ENCODE results near the gene IFRD1. TPM values are rescaled to one million over a fixed set of nuclear protein-coding genes. Genes with fewer than 3 reads are reported as not detected.

The IFRD1 gene
- total and polyA plus RNA-seq, 10 donors = 22.9 to 111 (median 45.5) TPM

GRCh38 chr7:112504093-112504695 is 53.9 kb downstream of the IFRD1 start:
- Histone ChIP-seq H3K4me1 (no peaks in the 10 kb centered on the region), H3K36me3 (no peaks in the 10 kb centered on the region), H3K27me3 (replicated peaks in 1 of 7) (no peaks in the 10 kb centered on the region), H3K27ac (no peak overlapping the region), H3K4me3 (no peak overlapping the region), H3K9me3 (no peaks in the 10 kb centered on the region)
- no peak for DNase-seq
- WGBS, 5 donors = 85 to 89% (median 86%) methylated on average over 5 of the region's 5 CpGs
- TF ChIP-seq POLR2A (IDR thresholded peaks at IDR 0.05) (no peak), CTCF (IDR thresholded peaks at IDR 0.05 in 8 of 11, conservative IDR thresholded peaks at IDR 0.05 in 3 of 11) (no peak), POLR2AphosphoS5 (IDR thresholded peaks at IDR 0.05) (no peak)
- intact Hi-C loops (cut with DNase I; ENCODE audit: low total_unique reads) = no loop called here

- DNase-seq = no peak
- H3K27me3 ChIP-seq (replicated peaks in 1 of 7) = no peaks in the 10 kb centered on the region
- H3K4me1 ChIP-seq = no peaks in the 10 kb centered on the region
- H3K9me3 ChIP-seq = no peaks in the 10 kb centered on the region
- no peaks in the 10 kb centered on the region for H3K36me3 ChIP-seq
- no peak overlapping the region for H3K4me3 ChIP-seq
- no peak for TF ChIP-seq POLR2AphosphoS5 (IDR thresholded peaks at IDR 0.05)
- no peak for TF ChIP-seq CTCF (IDR thresholded peaks at IDR 0.05 in 8 of 11, conservative IDR thresholded peaks at IDR 0.05 in 3 of 11)
- no peak for TF ChIP-seq POLR2A (IDR thresholded peaks at IDR 0.05)
- 62 to 100% (median 85%) methylated on average over 2 of the region's 2 CpGs for WGBS, 5 donors
- no peak overlapping the region for H3K27ac ChIP-seq
- intact Hi-C loops (cut with DNase I; ENCODE audit: low total_unique reads) = no loop called here
Observed at GRCh38 chr7:112505495-112505894, 55.2 kb downstream of the IFRD1 start.

- WGBS, 5 donors = 63 to 83% (median 67%) methylated on average over 1 of the region's 1 CpG
- Histone ChIP-seq H3K9me3 (no peaks in the 10 kb centered on the region), H3K27me3 (replicated peaks in 1 of 7) (no peaks in the 10 kb centered on the region), H3K4me1 (no peaks in the 10 kb centered on the region), H3K27ac (no peak overlapping the region), H3K4me3 (no peak overlapping the region), H3K36me3 (no peaks in the 10 kb centered on the region)
- intact Hi-C loops (cut with DNase I; ENCODE audit: low total_unique reads) = no loop called here
- DNase-seq = no peak
- no peak for TF ChIP-seq POLR2AphosphoS5 (IDR thresholded peaks at IDR 0.05)
- no peak for TF ChIP-seq CTCF (IDR thresholded peaks at IDR 0.05 in 8 of 11, conservative IDR thresholded peaks at IDR 0.05 in 3 of 11)
- no peak for TF ChIP-seq POLR2A (IDR thresholded peaks at IDR 0.05)
Observed at GRCh38 chr7:112508404-112508803, 58.1 kb downstream of the IFRD1 start.

- no peak overlapping the region for H3K4me3 ChIP-seq
- no peaks in the 10 kb centered on the region for H3K9me3 ChIP-seq
- 73 to 86% (median 81%) methylated on average over 5 of the region's 5 CpGs for WGBS, 5 donors
- intact Hi-C loops (cut with DNase I; ENCODE audit: low total_unique reads) = no loop called here
- no peak for DNase-seq
- no peaks in the 10 kb centered on the region for H3K27me3 ChIP-seq (replicated peaks in 1 of 7)
- H3K27ac ChIP-seq = no peak overlapping the region
- TF ChIP-seq POLR2A (IDR thresholded peaks at IDR 0.05) (no peak), POLR2AphosphoS5 (IDR thresholded peaks at IDR 0.05) (no peak), CTCF (IDR thresholded peaks at IDR 0.05 in 8 of 11, conservative IDR thresholded peaks at IDR 0.05 in 3 of 11) (no peak)
- no peaks in the 10 kb centered on the region for H3K36me3 ChIP-seq
- H3K4me1 ChIP-seq = no peaks in the 10 kb centered on the region
Observed at GRCh38 chr7:112509402-112509801, 59.1 kb downstream of the IFRD1 start.
